RPMI7951 (cell line): ENCODE data around the gene MATR3. TPM values are rescaled to one million over a fixed set of nuclear protein-coding genes. Genes with fewer than 3 reads are reported as not detected.
"Not testable (repeated sequence)": the region's sequence is repeated elsewhere in the genome, so short reads cannot be mapped to it uniquely, and the experiment has no call there.

Source experiments
- DNase-seq: peaks from one replicate; pipeline ENCODE4 v3.0.0-alpha.2; 2012; ENCODE audit warnings: low read depth
- total RNA-seq: library from RNA; depleted of rRNA; stranded (reverse); fragments of >200 nt; shearing (Covaris generic); gene quantifications from 2 replicates; pipeline ENCODE4 v1.2.3, GENCODE V29; 2014

MATR3 gene
- total RNA-seq, 1 experiment from 2014 or later = 241 TPM

DNA sequence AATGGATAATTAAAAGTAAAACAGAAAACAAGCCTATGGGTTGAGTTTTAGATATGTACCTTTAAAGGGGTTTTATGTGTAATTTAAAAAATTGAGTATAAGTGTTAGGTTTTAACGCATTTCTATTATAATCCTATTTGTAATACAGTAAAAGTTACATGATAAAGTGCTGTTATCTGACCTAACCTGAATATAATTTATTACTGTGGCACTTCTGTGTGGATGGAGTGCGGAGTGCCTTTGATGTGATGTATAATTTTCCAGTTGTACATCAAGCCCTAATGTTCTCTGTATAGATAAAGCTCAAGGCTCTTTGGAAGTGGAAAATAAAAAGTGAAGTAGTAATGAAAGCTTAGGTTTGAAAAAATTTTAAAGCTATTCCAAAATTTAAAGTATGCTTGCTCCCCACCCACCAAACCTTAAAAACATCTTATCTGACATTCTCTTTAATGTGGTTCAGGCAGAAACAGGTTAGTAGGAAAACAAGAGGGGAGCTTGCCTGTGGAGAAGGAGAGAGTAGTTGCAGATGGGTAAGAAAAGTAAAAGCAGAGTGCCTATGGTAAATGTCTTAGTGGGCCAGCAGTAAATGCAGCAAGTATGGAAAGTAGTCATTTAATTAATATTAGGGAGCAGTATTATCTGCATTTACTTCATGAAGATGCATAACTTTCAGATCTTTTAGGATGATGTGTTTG, 4.0 kb downstream of the MATR3 start:
- no peak for DNase-seq

DNA sequence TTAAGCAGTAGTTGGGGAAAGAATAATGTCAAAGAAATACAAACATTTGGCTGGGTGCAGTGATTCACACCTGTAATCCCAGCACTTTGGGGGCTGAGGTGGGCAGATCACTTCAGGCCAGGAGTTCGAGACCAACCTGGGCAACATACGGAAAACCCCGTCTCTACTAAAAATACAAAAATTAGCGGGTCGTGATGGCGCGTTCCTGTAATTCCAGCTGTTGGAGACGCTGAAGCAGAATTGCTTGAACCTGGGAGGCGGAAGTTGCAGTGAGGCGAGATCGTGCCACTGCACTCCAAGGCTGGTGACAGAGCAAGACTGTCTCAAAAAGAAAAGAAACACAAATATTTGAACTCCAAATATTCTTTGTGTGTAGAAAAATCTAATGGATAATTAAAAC, 4.7 kb downstream of the MATR3 start:
- DNase-seq = no peak

- no peak for DNase-seq
Measured at GRCh38 chr5:139299486-139299885, 5.9 kb downstream of the MATR3 start.

GRCh38 chr5:139301808-139302499, 8.4 kb downstream of the MATR3 start:
- DNase-seq = no peak

GRCh38 chr5:139304391-139305324, 11.1 kb downstream of the MATR3 start:
- no peak for DNase-seq

DNA sequence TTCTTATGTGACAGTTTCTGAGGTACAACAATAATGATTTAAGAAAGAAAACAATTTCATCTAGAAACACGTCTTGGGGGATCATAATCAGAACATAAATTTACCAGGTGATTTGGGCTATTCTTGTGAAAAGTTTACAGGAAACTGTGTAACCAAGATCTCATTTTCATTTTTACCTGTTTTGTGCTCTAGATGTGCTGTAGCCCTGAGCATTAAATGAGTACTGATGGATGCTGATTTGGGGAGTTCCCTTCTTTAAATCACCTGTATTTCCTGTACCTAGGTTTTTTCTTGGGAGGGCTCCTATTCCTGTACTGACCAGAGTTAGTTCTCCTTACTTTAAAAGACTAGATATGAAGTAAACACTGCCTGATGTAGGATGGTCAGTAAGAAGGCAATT, 12.7 kb downstream of the MATR3 start:
- no peak for DNase-seq

DNA sequence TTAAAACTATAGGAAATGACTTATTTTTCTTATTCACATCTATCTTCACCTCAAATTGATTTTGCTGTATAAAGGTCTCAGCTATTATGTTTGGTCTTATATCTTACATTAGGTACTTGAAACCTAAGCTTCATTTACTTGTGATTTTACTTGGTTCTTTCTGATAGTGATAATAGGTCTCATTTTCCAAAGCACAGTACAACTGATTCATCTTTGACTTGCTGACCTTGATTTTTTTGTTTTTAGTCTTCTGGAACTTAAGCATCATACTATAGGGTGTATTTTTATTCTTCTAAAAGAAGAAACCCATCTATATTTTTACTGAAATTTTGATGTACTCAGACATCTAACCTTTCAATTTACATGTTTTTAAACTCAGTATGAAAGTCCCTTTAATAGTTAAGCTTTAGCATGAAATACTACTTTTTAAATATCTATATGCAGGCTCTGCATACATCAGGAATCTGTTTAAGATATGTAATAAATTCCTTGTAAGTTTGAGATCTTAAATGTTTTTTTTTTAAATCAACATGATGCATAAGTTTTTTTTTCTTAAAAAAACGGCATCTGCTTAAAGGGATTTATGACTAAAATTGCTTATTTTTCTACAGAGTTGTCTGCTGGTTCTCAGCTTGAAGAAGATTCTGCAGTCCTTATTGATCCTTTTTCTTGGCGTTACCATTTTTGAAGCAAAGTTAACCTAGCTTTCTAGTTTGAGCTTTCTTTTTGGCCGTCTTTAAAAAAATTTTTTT, 13.3 kb downstream of the MATR3 start:
- DNase-seq = no peak

- DNase-seq = no peak
Measured at GRCh38 chr5:139308797-139309196, 15.3 kb downstream of the MATR3 start.

DNA sequence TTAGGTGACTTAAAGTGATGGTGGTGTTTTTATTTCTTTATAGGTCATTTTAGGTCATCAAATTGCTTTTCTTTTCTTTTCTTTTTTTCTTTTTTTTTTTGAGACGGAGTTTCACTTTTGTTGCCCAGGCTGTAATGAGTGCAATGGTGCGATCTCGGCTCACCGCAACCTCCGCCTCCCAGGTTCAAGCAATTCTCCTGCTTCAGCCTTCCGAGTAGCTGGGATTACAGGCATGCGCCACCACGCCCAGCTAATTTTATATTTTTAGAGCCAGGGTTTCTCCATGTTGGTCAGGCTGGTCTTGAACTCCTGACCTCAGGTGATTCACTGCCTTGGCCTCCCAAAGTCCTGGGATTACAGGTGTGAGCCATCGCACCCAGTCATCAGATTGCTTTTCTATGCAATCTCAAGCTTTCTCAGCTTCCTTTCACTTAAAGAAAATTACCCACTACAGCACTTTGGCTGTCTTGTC, 17.2 kb downstream of the MATR3 start:
- DNase-seq = not testable (repeated sequence)

- no peak for DNase-seq
Measured at GRCh38 chr5:139312075-139312474, 18.5 kb downstream of the MATR3 start.

DNA sequence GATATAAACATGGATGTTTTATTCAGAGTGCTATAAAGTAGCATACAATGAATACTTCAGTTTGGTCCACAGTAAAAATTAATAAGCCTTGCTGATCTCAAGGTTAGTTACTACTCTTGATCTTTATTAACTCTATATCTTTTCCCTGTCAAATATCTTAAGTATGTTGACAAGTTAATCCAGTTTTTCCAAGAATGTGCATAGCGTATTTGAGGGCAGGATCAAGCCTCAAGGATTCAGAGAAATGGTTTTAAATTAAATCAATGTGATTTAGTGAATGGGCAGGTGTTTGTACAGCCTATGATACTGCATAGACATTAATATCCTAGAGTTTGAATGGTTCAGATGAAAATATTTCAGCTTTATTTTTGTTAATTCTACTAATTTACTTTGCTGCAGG, 20.7 kb downstream of the MATR3 start:
- DNase-seq = no peak

DNA sequence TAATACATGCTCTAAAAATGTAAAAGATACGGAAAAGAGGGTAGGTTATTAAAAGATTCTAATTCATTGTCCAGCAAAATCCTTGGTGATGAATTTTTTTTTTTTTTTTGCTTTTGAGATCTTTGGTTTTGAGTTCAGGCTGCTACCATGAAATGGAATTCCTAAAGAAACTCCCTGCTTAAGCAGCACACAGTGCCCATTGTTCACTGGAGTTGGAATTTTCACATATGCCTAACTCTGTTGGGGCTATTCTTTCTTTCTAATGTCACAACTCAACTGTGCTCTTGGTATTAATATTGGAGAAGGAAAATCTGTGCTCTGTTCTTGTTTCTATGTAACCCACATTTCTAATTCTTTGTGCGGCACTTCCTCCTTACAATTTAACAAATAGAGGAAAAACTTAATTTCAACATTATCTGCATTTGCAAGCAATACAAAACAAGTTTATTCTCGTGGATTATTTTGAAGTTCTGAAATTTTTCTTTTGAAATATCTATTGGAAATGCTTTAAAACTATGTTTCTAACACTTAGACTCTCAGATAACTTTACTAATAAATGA, 21.6 kb downstream of the MATR3 start:
- no peak for DNase-seq

- DNase-seq = no peak
Measured at GRCh38 chr5:139335811-139336210, 42.3 kb downstream of the MATR3 start.

- peak; percentile 13 for DNase-seq
Measured at GRCh38 chr5:139340051-139340450, 46.5 kb downstream of the MATR3 start.

DNA sequence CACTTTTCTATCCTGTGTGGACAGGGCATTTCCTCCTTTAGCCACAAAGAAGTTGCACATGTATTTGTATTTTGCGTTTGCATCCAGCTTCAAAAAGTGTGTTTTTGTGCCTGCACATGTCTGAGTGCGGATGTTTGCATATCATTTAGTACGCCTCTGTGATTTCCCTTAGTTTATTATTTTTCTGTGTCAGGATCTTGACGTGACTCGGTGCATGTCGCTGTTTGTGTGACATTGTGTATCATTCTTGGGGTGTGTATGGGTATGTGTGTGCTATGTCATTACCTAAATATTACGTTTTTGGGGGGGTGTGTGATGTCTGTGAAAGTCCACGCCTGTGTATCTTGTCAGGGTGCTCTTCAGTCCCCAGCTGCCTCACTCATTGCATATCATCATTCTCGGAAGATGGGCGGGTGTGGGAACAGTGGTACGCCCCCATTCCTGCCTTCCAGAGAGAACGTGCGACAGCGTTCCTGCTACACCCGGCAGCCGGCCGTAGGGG, 47.7 kb downstream of the MATR3 start:
- no peak for DNase-seq

DNA sequence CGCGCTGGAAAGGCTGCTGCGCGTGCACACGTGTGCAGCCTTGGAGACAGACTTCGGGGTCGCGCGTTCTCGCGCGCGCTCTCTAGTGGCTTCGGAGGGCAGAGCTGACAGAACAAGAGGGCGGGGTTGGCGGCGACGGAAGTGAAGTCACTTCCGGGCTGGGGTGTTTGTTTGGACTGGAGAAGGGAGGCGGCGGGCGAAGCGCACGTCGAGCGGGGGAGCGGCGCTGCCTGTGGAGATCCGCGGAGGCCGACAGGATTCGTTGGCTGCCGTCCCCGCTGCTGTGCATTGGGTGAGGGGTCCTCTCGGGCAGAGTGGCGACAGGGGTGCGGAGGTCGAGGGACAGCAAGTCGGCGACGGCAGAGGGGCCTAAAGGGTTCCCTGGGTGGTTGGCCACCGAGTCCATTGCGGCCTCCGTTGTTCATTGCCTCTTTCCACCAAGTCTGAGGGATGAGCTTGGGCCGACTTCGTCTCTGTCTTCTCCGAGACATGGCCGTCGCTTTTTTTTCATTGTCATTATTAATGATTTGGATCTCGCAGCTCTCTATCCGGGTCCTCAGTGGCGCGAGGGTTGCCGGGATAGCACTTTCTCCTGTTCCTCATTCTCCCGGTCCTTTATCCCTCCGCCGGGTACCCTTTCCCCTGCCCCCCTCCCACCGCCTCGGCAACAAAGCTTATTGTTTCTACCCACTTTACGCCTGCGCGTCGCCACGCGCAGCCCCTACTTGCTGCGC, 48.3 kb downstream of the MATR3 start, which contains the start of gene PAIP2:
PAIP2 (plus strand) TSS at position 166 of the 734 bp plus-strand sequence. CDS start 21,931 bp downstream, outside the sequence.
- DNase-seq = peak; percentile 95

GRCh38 chr5:139342423-139342723, 48.8 kb downstream of the MATR3 start:
- DNase-seq = no peak

GRCh38 chr5:139343476-139343875, 49.9 kb downstream of the MATR3 start:
- DNase-seq = no peak

DNA sequence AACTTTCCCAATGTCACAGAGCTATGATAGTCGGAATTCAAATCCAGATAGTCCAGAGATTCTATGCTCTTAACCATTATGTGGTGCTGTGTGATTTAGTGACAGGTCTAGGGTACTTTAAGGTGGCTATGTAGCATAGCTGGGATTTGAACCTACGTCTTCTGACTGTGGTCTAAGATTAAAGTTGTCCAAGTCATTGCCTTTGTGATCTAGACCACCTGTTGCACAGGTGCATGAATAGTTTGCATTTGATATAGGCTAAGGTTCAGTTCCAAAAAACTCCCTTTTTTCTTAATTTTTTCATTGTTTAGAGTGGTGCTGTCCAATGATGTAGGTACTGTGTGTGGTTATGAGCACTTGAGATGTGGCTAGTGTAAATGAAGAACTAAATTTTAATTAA, 50.6 kb downstream of the MATR3 start:
- DNase-seq = no peak

- DNase-seq = not testable (repeated sequence)
Measured at GRCh38 chr5:139345442-139345841, 51.9 kb downstream of the MATR3 start.
